GM15510 (cell line): ENCODE data around the gene BTBD10.
A peak's percentile ranks its signal among the peaks of the same experiment; 100 is the strongest.

ENCODE experiments used
- POLR2A ChIP-seq: IDR thresholded peaks from 3 replicates; pipeline ENCODE4 v1.6.1; 2011; ENCODE audit warnings: borderline replicate concordance; ENCODE audit not compliant: insufficient read length; ENCODE audit errors: extremely low read depth

The BTBD10 gene

DNA sequence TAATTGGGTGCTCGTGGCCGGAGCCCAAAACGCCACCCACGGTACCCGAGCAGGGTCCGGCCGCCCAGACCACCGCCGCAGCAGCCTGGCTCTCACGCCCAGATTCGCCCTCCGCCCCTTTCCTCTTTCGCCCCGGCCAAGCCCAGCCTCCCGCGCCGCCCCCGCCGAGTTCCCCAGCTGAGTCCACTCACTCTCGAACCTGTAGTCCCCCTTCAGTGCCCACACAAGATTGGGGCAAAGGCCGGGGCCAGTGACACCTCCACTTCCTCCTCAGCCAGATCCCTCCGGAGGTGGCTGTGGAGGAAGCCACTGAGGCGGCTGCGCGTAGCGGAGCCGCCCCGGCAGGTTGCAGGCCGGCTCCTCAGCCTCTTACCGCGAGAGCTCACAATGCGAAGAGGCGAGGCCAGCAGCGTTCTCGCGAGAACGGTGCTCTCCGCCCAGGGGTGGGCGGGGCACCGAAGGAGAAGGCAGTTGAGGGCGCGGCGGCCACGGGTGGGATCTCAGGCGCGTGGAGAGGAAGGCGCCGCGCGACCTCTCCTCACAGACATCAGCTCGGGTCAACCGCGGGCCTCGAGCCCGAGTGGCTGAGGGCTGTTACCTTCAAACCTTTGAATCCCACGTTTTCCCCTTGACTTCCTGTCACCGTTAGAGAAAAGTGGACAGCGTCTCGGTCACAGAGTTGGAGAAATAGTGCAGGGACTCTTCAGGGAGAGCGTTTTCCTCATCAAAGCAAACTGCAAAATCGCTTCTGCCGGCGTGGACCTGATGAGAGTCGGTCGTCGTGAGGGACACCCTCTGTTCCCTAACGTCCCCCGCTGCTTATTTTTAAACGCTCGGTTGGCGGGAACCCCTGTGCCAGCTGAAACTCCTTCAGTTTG lies at the start of gene BTBD10:
TSS of gene BTBD10 (minus strand) at position 322 of the 878 bp plus-strand sequence. CDS start 18,098 bp downstream, outside the sequence.
- peak; percentile 92 for TF ChIP-seq POLR2A

DNA sequence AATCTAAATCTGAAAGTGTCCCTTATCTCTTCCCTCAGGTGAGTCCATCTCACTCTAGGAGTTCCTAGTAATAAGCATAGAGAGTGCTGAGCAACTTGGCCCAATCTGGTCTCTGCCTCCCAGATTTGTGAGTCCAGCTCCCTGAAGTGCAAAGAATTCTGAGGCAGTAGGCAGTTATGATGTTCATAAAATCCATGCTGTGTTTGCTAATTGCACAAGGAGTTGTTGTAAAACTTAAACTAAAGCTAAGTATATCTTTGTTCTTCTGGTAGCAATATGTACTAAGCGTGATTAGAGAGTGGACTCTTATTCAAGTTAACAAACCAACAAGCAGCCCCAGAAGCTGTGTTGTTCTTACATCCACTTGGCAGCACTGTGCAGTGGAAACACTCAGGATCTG lies 40.4 kb upstream of the BTBD10 start:
- no peak for TF ChIP-seq POLR2A

DNA sequence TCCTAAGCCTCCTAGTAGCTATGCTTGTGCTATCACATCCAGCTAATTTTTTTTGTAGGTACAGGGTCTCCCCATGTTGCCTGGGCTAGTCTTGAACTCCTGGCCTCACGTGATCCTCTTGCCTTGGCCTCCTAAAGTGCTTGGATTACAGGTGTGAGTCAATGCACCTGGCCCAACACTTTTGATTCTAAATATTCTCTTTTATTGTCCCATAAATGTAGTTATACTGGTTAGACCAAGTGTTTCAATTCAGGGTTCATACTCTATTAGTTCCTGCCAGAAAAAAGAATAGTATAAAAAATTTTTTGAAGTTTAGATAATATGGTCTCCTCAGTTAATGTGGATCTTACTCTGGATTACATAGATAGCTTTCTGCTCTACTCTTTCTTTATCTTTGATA lies 39.5 kb upstream of the BTBD10 start:
- TF ChIP-seq POLR2A = no peak

DNA sequence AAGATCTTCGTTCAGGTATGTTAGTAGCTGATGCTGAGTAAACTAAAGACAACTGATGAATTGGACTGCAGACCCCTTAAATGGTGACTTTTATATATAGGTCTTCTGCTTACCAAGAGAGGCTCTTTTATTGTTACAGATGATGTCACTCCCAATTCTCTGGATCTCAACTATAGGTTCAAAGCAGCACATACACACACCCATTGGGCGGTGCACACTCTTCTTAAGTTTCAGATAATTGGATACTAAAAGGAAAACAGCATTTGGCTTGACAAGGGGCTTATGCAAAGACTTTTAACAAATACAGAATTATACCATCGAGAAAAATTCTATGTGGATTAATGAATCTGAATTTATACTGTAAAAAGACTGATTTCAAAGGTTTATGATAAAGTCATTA lies 32.9 kb upstream of the BTBD10 start, which contains the start of gene PTH:
TSS of gene PTH (minus strand) at position 69 of the 400 bp plus-strand sequence. CDS start 3,142 bp downstream, outside the sequence.
- TF ChIP-seq POLR2A = no peak

DNA sequence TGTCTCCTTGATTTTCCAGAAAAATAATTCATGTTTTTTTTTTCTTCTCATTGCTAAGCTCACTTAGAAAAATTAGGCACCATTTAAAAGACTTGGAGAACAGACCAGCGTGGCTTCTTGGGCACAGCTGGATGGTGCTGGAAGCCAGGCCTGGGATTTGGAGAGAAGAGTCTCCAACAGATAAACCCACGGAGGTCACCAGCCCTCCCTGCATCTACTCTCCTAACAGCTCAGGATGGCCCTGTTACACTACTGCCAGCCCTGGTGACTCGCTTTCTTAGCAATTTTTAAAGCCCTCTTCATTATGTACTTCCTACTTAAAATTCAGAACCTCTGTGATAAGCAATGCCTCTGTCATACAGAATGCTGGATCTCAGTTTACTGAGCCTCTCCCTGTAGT lies 31.0 kb upstream of the BTBD10 start:
- TF ChIP-seq POLR2A = no peak

DNA sequence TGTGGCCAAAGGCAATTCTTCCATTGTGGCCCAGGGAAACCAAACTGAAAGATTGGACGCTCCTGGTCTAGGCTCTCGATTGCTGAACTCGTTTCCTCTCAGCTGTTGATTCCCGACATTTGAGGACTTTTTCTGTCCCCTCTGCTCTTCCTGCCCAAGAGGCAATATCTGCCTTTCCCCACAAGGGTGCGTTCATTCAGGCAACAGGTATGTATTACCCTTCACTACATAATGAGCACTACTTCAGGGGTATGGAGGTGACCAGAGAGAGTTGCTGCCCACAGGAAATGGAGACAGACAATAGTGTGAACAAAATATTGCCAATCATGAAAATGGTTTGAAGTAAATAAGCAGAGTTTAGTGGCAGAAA lies 24.6 kb upstream of the BTBD10 start:
- no peak for TF ChIP-seq POLR2A

DNA sequence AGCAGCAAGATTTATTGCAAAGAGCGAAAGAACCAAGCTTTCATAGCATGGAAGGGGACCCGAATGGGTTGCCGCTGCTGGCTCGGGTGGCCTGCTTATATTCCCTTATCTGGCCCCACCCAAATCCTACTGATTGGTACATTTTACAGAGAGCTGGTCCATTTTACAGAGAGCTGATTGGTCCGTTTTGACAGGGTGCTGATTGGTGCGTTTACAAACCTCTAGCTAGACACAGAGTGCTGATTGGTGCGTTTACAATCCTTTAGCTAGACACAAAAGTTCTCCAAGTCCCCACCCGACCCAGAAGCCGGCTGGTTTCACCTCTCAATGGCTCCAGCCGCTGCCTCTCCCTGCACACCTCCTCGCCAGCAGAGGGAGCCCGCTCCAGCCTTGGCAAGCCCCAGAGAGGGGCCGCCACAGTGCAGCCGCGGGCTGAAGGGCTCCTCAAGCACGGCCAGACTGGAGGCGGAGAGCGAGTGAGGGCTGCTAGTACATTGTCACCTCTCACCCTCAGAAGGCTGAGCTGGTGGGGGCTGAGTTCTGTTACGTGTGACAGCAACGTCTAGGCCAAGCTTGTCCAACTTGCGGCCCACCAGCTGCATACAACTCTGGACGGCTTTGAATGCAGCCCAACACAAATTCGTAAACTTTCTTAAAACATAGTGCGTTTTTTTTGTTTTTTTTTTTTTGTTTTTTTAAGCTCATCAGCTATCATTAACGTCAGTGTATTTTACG lies 24.1 kb upstream of the BTBD10 start:
- TF ChIP-seq POLR2A = no peak

DNA sequence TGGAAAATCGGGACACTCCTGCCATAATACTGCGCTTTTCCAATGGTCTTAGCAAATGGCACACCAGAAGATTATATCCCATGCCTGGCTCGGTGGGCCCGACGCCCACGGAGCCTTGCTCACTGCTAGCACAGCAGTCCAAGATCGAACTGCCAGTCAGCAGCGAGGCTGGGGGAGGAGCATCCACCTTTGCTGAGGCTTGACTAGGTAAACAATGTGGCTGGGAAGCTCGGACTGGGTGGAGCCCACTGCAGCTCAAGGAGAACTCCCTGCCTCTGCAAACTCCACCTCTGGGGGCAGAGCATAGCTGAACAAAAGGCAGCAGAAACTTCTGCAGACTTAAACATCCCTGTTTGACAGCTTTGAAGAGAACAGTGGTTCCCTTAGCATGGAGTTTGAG lies 17.2 kb upstream of the BTBD10 start:
- no peak for TF ChIP-seq POLR2A

DNA sequence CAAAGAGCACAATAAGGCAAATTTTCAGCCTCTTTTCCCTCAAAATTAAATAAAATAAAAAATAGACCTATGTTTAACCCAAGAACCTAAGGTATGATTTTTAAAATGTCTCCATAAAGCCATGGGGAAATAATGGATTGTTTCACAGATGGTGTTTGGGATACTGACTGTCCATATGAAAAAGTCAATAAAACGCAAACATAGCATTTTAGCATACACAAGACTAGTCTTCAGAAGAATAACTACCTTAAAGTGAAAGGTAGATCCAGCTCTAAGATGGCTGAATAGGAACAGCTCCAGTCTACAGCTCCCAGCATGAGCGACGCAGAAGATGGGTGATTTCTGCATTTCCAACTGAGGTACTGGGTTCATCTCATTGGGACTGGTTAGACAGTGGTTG lies 16.7 kb upstream of the BTBD10 start:
- no peak for TF ChIP-seq POLR2A

DNA sequence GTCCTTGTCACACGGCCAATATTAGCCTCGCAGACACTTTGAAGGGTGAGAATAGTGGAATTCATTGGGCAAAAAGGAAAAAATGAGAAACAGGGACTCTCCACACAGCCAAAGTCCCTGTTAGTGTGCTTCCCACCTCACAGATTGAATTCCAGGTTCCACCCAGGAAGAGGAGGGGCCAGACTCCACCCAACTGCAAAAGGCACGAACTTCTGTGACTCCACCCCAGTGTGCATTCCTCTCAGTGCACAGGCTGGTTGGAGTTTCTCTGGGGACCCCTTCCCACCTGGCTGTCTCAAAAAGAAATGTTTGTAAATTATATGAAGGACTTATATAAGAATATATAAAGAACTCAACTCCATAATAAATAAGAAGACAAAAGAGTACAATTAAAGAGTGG lies 12.1 kb upstream of the BTBD10 start:
- no peak for TF ChIP-seq POLR2A

DNA sequence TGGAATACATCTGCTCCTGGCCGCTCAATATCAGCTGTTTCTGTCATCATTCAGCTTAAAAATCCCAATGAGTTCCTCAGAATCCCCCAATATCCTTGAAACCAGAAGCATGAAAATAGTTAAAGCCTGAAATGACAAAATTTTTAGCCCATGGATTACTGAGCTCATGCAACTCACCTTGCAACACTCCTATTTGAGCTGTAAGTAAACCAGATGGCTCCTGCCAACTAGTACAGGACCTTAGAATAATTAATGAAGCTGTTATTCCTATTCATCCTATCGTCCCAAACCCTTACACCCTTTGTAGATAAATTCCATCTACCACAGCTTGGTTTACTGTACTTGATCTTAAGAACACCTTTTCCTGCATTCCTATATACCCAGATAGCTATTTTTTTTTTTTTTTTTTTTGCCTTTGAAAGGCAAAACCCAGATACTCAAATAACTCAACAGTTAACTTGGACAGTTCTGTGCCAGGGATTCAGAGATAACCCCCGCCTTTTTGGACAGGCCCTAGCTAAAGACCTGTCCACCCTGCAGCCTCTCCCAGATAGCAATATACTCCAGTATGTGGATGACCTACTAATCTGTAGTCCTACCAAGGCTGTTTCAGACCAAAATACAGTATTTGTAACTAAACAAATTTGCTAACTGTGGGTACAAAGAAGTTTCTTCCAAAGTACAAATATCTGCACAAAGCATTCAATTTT lies 10.1 kb upstream of the BTBD10 start:
- no peak for TF ChIP-seq POLR2A

DNA sequence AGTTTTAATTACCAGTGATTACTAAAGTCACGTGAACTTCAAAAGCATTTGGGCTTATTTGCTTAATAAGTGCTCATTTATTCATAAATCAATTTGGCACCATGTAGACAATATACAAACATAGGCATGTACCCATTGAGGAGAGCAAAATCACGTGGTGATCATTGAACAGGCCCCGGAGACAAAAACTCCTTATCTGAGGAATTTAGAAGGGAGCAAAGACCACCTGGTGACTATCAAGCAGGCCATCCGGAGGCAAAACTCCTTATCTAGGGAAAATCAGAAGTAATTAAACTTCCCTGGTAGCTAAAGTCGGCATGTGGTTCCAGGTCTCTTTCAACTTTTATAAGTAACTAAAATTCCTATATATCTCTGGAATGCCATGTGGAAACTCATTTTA lies 5.7 kb upstream of the BTBD10 start:
- no peak for TF ChIP-seq POLR2A

DNA sequence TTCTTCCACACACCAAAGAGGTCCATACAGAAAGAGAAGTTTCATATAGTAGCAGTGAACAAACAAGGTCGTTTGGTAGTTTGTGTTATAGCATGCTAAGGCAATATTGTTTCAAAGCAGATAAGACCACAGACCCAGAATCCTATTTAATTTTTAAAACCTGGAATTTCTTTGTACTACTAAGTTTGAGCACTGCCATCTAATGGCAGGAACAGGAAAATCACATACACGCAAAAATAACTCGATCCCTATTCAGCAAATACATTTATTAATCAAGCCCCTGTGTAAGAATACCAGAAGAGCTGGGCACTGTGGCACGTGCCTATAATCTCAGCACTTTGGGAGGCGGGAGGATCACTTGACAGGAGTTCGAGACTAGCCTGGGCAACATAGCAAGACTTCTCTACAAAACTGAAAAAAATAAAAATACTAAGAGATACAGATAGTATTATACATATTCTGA lies 2.9 kb upstream of the BTBD10 start:
- TF ChIP-seq POLR2A = no peak

DNA sequence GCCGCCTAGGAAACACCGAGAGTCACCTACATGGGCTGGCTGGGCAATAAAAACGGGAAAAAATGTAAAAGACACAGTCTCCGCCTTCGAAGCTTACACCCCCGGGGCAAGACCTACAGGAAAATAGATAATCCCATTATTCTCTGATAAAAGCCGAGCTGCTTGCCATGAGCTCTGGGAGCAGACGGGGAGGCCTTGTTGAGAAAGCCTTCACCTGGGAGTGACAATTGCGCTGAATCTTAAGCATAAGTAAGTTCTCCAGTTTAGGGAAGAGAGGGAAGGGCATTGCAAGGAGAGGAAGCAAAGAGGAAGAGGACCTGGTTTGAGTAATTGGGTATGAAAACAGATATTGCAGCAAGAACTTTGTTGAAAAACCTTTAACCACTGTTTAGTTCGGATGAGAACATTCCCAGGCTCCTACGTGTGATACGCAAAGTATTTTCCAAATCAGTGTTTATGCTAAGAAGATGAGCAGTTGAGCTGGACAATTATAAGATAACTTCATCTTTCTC lies 813 bp upstream of the BTBD10 start:
- TF ChIP-seq POLR2A = no peak
